Memory B cell (primary cell): ENCODE data around the gene RTF2.
"Not testable (repeated sequence)": the region's sequence is repeated elsewhere in the genome, so short reads cannot be mapped to it uniquely, and the experiment has no call there.

Experiments
- ATAC-seq: fragments of 150-1000 bp; cut with Tn5 transposase; 2 replicates; pipeline ENCODE4 v1.10.0; 2021; ENCODE audit warnings: low read depth, mild to moderate bottlenecking, moderate library complexity
- DNase-seq, 2 donors: peaks; one replicate each; pipeline ENCODE4 v3.0.0; 2022; ENCODE audit warnings: low spot score in 2 of 2
- H3K27ac Mint-ChIP-seq: one replicate; pipeline ENCODE4 v1.8.0; 2022; ENCODE audit warnings: mild to moderate bottlenecking, moderate library complexity, mixed read lengths
- H3K27me3 Mint-ChIP-seq: one replicate; pipeline ENCODE4 v1.8.0; 2022; ENCODE audit warnings: mixed read lengths
- H3K36me3 Mint-ChIP-seq: one replicate; pipeline ENCODE4 v1.8.0; 2022; ENCODE audit warnings: mild to moderate bottlenecking, mixed read lengths
- H3K4me1 Mint-ChIP-seq: one replicate; pipeline ENCODE4 v1.8.0; 2022; ENCODE audit warnings: mixed read lengths
- H3K4me3 Mint-ChIP-seq: one replicate; pipeline ENCODE4 v1.8.0; 2022; ENCODE audit warnings: mild to moderate bottlenecking, moderate library complexity, mixed read lengths
- H3K9me3 Mint-ChIP-seq: one replicate; pipeline ENCODE4 v1.8.0; 2022; ENCODE audit warnings: mixed read lengths

Gene RTF2

DNA sequence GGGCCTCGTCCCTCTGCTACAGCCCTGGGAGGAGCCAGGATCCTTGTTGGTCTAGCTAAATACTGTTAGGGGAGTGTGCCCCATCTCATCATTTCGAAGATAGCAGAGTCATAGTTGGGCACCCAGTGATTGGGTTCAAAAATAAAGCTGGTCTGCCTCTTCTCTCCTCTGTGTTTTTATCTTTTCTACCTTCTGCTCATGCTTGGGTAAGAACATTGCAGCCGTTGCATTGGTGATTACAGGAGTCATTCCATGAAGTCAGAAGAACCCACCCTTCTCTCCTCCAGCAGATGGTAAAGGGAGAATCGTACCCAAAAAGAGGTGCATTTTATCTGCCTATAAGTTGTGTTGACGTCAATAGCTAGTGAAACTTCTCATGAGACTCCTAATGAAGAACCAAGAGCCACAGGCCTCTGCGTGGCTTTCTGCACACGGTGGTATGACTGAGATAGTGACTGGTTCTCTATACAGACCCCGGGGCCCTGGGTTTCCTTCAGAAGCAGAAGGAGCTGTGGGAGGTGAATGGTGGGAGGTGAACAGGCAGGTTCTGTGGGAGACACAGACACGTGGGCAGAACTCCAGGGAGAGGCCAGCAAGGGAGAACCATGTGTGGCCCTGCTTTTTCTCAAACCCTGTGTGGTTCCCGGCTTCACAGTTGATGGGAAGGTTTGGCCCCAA is 50.4 kb downstream of the RTF2 start:
- no peak for DNase-seq
- H3K4me3 Mint-ChIP-seq, result no peak overlapping the region

DNA sequence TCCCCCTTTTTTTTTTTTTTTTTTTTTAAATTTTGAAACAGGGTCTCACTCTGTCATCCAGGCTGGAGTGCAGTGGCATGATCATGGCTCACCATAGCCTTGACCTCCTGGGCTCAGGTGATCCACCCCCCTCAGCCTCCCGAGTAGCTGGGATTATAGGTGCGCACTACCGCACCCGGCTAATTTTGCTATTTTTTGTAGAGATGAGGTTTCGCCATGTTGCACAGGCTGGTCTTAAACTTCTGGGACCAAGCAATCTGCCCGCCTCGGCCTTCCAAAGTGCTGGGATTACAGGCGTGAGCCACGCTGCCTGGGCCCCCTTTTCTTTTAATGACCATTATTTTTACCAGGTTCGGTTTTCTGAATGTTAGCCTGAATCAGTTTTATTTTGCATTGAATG is 51.1 kb downstream of the RTF2 start:
- DNase-seq (no peak), ATAC-seq (no peak)
- peaks cover 60% of the 10 kb centered on the region for H3K36me3 Mint-ChIP-seq
- no peak overlapping the region for H3K27ac Mint-ChIP-seq
- no peaks in the 10 kb centered on the region for H3K4me1 Mint-ChIP-seq
- H3K27me3 Mint-ChIP-seq, result no peaks in the 10 kb centered on the region
- H3K9me3 Mint-ChIP-seq, result peaks cover 13% of the 10 kb centered on the region
- H3K4me3 Mint-ChIP-seq, result no peak overlapping the region

More for the DNA sequence above, 50.4 kb downstream of the RTF2 start:
- peaks cover 9% of the 10 kb centered on the region for H3K9me3 Mint-ChIP-seq
- no peaks in the 10 kb centered on the region for H3K4me1 Mint-ChIP-seq
- no peak overlapping the region for H3K27ac Mint-ChIP-seq
- peaks cover 63% of the 10 kb centered on the region for H3K36me3 Mint-ChIP-seq
- no peaks in the 10 kb centered on the region for H3K27me3 Mint-ChIP-seq
- ATAC-seq, result no peak

DNA sequence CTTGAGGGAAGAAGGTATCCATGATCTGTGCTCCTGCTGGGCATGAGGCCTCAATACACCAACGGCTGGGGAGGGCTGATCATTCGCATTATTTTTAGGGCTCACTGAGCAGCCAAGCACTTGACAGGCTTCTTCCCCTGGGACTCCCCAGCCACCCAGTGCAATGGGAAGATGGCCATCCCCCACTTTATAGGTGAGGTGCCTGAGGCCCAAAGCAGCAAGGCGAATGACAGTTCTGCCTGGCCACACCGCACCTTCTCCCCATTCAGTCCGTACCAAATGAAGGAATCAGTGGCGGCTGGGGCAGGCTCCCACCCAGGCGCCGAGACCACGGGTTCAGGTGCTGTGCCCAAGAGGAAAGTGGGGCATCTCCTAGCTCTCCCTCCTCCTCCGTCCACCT is 51.8 kb downstream of the RTF2 start:
- Mint-ChIP-seq H3K27ac (no peak overlapping the region), H3K27me3 (no peaks in the 10 kb centered on the region), H3K36me3 (peaks cover 56% of the 10 kb centered on the region), H3K9me3 (peaks cover 13% of the 10 kb centered on the region), H3K4me1 (no peaks in the 10 kb centered on the region), H3K4me3 (no peak overlapping the region)
- ATAC-seq, result no peak
- DNase-seq, result no peak

DNA sequence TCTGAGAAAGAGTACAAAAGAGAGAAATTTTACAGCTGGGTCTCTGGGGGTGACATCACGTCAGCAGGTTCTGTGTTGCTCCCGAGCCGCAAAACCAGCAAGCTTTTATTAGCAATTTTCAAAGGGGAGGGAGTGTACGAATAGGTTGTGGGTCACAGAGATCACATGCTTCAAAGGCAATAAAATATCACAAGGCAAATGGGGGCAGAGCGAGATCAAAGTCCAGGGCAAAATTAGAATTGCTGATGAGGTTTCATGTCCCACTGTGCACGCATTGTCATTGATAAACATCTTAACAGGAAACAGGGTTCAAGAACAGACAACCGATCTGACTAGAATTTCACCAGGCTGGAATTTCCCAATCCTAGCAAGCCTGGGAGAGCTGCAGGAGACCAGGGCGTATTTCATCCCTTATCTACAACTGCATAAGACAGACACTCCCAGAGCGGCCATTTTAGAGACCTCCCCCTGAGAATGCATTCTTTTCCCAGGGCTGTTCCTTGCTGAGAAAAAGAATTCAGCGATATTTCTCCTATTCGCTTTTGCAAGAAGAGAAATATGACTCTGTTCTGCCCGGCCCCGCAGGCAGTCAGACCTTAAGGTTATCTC is 52.4 kb downstream of the RTF2 start:
- DNase-seq, H3K27ac Mint-ChIP-seq, H3K4me3 Mint-ChIP-seq, H3K4me1 Mint-ChIP-seq, ATAC-seq, H3K27me3 Mint-ChIP-seq: not testable (repeated sequence)
- Mint-ChIP-seq H3K9me3 (peaks cover 13% of the 10 kb centered on the region), H3K36me3 (peaks cover 50% of the 10 kb centered on the region)

DNA sequence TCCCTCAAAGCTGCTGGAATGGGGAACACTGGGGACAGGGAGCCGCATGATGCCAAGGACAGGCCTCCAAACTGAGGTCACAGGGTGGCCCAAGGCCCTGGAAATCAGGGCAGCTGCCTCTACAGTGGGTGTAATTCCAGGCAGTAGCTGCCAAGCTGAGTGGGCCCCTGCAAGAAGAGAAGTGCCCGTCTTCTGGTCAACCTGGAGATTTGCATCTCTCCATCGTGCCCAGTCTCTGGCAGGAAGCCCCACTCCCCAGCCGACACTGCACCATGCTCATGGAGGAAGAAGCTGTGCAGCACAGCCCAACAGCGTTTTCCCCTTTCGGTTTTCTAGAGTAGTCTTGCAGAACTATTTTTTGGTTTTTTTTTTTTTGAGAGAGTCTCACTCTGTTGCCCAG is 53.9 kb downstream of the RTF2 start:
- H3K4me1 Mint-ChIP-seq, result no peaks in the 10 kb centered on the region
- H3K9me3 Mint-ChIP-seq, result peaks cover 13% of the 10 kb centered on the region
- H3K27me3 Mint-ChIP-seq, result no peaks in the 10 kb centered on the region
- DNase-seq (no peak), ATAC-seq (no peak)
- no peak overlapping the region for H3K27ac Mint-ChIP-seq
- H3K36me3 Mint-ChIP-seq, result peaks cover 40% of the 10 kb centered on the region
- H3K4me3 Mint-ChIP-seq, result no peak overlapping the region

DNA sequence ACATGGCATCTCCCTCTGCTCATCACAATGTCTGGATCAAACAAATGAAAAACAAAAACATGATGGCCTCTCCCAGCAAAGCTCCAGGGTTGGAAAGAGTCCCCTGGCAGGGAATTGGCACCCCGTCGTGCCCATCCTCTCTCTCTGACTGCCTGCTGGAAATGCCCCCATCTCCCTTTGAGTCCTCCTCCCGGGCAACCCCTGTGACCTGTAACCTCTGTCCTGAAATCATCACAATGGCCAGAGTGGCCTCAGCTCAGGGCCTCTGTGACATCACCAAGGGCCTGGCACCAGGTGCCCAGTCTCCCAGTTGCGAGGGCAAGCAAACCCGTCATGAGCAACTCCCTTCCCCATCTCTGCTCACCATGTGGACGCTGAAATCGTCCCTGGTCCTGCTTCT is 56.0 kb downstream of the RTF2 start, which contains the start of gene FAM209A:
TSS of gene FAM209A (plus strand) at position 301 of the 400 bp plus-strand sequence. CDS start at position 366, 65 bp downstream.
- not testable (repeated sequence) for H3K4me1 Mint-ChIP-seq, H3K4me3 Mint-ChIP-seq, H3K27ac Mint-ChIP-seq

DNA sequence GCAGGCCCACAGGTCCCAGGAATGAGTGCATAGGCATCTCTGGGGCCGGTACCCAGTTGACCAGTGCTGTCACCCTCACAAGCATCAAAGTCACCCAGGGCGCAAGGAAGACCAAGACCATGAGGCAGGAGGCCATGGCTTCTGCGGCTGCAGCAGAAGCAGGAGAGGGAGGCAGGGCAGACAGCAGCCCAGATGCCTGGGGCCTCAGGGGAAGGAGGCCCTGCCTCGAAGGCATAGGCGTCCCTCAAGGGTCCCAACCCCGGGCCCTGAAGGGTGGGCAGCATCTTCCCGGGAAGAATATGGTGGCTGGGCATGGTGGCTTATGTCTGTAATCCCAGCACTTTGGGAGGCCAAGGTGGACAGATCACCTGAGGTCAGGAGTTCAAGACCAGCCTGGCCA is 59.1 kb downstream of the RTF2 start:
- H3K27me3 Mint-ChIP-seq, result no peaks in the 10 kb centered on the region
- no peak overlapping the region for H3K4me3 Mint-ChIP-seq
- no peak for ATAC-seq
- H3K36me3 Mint-ChIP-seq, result peaks cover 2% of the 10 kb centered on the region
- DNase-seq, result no peak
- H3K9me3 Mint-ChIP-seq, result peaks cover 6% of the 10 kb centered on the region
- no peak overlapping the region for H3K27ac Mint-ChIP-seq
- no peaks in the 10 kb centered on the region for H3K4me1 Mint-ChIP-seq

More for the DNA sequence above, 56.0 kb downstream of the RTF2 start, which contains the start of gene FAM209A:
- Mint-ChIP-seq H3K9me3 (peaks cover 11% of the 10 kb centered on the region), H3K36me3 (peaks cover 19% of the 10 kb centered on the region)
- H3K27me3 Mint-ChIP-seq, ATAC-seq, DNase-seq: not testable (repeated sequence)

DNA sequence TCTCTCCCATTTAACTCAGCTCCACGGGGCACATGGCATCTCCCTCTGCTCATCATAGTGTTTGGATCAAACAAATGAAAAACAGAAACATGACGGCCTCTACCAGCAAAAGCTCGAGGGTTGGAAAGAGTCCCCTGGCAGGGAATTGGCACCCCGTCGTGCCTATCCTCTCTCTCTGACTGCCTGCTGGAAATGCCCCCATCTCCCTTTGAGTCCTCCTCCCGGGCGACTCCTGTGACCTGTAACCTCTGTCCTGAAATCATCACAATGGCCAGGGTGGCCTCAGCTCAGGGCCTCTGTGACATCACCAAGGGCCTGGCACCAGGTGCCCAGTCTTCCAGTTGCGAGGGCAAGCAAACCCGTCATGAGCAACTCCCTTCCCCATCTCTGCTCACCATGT is 64.5 kb downstream of the RTF2 start, which contains the start of gene FAM209B:
TSS of gene FAM209B (plus strand) at position 301 of the 400 bp plus-strand sequence. CDS start at position 397, 96 bp downstream.
- not testable (repeated sequence) for DNase-seq, H3K4me1 Mint-ChIP-seq, ATAC-seq, H3K9me3 Mint-ChIP-seq, H3K27me3 Mint-ChIP-seq, H3K27ac Mint-ChIP-seq, H3K4me3 Mint-ChIP-seq
- H3K36me3 Mint-ChIP-seq, result peaks cover 14% of the 10 kb centered on the region

DNA sequence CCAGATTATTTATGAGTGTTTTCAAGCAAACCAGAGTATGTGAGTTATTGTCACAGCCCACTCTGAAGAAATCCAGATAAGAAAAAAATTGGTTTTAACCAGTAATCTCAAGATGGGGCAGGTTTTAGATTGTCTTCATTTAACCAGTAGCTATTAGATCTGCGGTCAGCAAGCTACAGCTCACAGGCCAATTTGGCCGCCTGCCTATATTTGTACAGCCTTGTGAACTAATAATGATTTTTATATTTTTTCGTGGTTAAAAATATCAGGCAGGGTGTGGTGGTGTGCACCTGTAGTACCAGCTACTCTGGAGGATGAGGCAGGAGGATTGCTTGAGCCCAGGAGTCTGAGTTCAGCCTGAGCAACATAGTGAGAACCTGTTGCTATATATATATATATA is 69.6 kb downstream of the RTF2 start:
- no peak overlapping the region for H3K4me3 Mint-ChIP-seq
- H3K27me3 Mint-ChIP-seq, result no peaks in the 10 kb centered on the region
- ATAC-seq, result no peak
- H3K4me1 Mint-ChIP-seq, result no peaks in the 10 kb centered on the region
- H3K9me3 Mint-ChIP-seq, result no peaks in the 10 kb centered on the region
- no peak for DNase-seq
- H3K36me3 Mint-ChIP-seq, result peaks cover 10% of the 10 kb centered on the region
- no peak overlapping the region for H3K27ac Mint-ChIP-seq

DNA sequence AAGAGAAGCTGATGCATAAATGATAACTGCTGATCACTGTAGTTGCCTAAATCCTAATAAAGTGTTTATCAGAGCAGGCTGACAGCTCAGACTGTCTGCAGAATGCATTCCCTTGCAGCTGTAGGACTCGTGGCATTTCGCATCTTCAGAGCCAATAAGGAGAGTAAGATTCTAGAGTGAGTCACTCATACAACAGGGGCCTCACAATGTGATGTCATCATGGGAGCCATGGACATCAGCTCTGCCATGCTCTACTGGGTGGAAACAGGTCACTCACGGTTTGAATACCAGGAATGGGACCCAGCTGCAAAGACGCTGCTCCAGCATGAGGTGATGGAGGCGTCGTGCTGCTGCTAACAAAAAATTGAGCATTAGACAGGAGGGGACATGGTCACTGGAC is 72.0 kb downstream of the RTF2 start:
- Mint-ChIP-seq H3K27ac (no peak overlapping the region), H3K36me3 (peaks cover 7% of the 10 kb centered on the region)
- DNase-seq, result no peak

DNA sequence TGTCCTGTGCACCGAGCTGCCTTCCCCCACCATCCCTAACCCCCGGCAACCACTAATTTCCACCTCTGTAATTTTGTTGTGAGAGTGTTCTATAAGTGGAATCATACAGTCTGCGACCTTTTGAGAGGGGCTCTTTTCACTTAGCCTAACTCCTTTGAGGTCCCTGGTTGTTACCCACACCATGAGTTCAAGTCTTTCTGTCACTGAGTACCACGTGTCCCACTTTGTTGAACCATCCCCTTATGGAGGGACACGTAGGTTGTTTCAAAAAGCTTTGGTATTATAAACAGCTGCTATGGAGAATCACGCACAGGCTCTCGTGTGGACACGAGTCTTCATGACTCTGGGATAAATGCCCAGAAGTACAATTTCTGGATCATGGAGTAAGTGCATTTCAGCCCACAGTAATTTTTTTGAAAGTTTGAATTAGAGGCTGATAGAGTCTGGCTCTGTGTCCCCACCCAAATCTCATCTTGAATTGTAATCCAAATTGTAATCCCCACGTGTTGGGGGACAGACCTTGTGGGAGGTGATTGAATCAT is 74.1 kb downstream of the RTF2 start:
- ATAC-seq (no peak), DNase-seq (no peak)
- Mint-ChIP-seq H3K4me3 (no peak overlapping the region), H3K27ac (no peak overlapping the region), H3K4me1 (no peaks in the 10 kb centered on the region), H3K36me3 (peaks cover 2% of the 10 kb centered on the region), H3K9me3 (no peaks in the 10 kb centered on the region), H3K27me3 (no peaks in the 10 kb centered on the region)

More for the DNA sequence above, 72.0 kb downstream of the RTF2 start:
- H3K4me3 Mint-ChIP-seq, result no peak overlapping the region
- no peak for ATAC-seq
- H3K4me1 Mint-ChIP-seq, result no peaks in the 10 kb centered on the region
- H3K9me3 Mint-ChIP-seq, result no peaks in the 10 kb centered on the region
- H3K27me3 Mint-ChIP-seq, result no peaks in the 10 kb centered on the region

DNA sequence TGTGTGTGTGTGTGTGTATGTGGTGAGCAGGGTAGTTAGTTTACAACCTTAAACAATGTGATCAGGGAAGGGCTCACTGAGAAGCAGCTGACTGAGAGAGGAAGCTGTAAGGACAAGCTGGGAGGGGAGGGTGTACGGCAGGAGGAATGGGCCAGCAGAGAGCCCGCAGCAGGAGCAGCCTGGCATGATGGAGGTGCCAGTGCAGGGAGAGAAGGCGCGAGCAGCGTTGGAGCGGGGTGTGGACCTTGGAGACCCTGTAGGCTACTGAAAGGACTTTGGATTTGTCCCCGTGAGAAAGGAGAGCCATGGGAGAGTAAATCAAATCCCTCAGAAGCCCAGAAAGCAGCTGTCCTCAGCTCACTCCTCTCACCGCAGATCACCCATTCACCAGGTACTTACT is 83.1 kb downstream of the RTF2 start:
- no peaks in the 10 kb centered on the region for H3K9me3 Mint-ChIP-seq
- ATAC-seq (no peak), DNase-seq (no peak)
- H3K4me1 Mint-ChIP-seq, result peaks cover 9% of the 10 kb centered on the region
- no peaks in the 10 kb centered on the region for H3K36me3 Mint-ChIP-seq
- H3K27me3 Mint-ChIP-seq, result peaks cover 6% of the 10 kb centered on the region
- no peak overlapping the region for H3K27ac Mint-ChIP-seq
- no peak overlapping the region for H3K4me3 Mint-ChIP-seq

DNA sequence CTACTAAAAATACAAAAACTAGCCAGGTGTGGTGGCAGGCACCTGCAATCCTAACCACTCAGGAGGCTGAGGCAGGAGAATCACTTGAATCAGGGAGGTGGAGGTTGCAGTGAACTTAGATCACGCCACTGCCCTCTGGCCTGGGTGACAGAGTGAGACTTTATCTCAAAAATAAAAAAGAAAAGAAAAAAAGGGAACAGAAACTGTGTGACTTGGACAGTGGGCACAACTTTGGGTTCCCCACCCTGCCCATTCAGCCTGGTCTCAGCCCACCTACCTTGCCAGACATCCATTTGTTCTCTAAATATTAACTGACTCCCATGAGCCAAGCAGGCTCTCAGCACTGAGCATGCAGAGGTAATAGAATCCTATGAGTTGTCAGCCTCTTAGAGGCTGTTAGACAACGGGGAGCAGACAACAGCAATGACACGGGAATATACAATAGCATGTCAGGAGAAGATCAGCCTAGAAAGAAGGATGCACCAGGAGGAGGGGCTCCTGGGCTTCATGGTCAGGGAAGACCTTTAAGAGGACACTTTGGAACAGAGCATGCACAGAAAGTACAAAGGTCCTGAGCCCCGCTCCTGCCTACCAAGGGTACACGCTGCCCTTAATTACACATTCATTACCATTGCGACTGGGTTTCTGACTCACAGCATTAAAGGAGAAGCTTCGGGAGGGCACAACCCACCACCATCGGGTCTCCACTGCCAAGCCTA is 84.6 kb downstream of the RTF2 start:
- peaks cover 6% of the 10 kb centered on the region for H3K27me3 Mint-ChIP-seq
- H3K27ac Mint-ChIP-seq, result no peak overlapping the region
- no peaks in the 10 kb centered on the region for H3K9me3 Mint-ChIP-seq
- no peak overlapping the region for H3K4me3 Mint-ChIP-seq
- ATAC-seq (no peak), DNase-seq (no peak)
- peaks cover 9% of the 10 kb centered on the region for H3K4me1 Mint-ChIP-seq
- H3K36me3 Mint-ChIP-seq, result no peaks in the 10 kb centered on the region

DNA sequence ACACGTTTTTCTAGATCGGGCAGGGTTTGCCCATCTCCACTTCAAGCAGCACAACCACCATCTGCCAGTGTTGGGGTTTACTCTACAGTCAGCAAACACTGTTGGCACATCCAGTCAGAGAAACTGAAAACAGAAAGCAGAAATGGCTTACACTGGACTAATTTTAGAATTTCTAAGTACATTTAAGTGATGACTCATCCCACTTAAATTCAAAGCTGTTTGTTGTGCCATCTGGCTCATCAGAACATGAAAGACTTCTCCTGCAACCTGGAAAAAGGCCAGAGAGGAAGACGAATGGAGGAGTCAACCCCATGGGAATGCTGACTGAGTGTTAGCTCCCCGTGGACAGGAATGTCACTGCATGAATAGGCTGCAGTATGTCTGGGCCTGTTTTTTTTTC is 86.4 kb downstream of the RTF2 start:
- DNase-seq (no peak), ATAC-seq (peak; percentile 55)
- peak overlapping the region; percentile 75 for H3K27ac Mint-ChIP-seq

More for the DNA sequence above, 86.4 kb downstream of the RTF2 start:
- Mint-ChIP-seq H3K4me3 (no peak overlapping the region), H3K9me3 (no peaks in the 10 kb centered on the region), H3K4me1 (peaks cover 9% of the 10 kb centered on the region), H3K36me3 (no peaks in the 10 kb centered on the region), H3K27me3 (peaks cover 3% of the 10 kb centered on the region)
